BLaER1 (cell line): ENCODE measurements around the gene MOCOS.

ENCODE experiments used
- H3K27ac ChIP-seq: shearing (Covaris generic); formaldehyde crosslinking; 2 replicates; pipeline ENCODE4 v1.8.1; 2022
- H3K27me3 ChIP-seq: shearing (Covaris generic); formaldehyde crosslinking; 2 replicates; pipeline ENCODE4 v1.8.1; 2022
- H3K36me3 ChIP-seq: shearing (Covaris generic); formaldehyde crosslinking; 2 replicates; pipeline ENCODE4 v1.8.1; 2022
- H3K4me1 ChIP-seq: shearing (Covaris generic); formaldehyde crosslinking; 2 replicates; pipeline ENCODE4 v1.8.1; 2022
- H3K4me2 ChIP-seq: shearing (Covaris generic); formaldehyde crosslinking; 2 replicates; pipeline ENCODE4 v1.8.1; 2022
- H3K4me3 ChIP-seq: shearing (Covaris generic); formaldehyde crosslinking; 2 replicates; pipeline ENCODE4 v1.8.1; 2022
- H3K9ac ChIP-seq: shearing (Covaris generic); formaldehyde crosslinking; 2 replicates; pipeline ENCODE4 v1.8.1; 2022
- H3K9me3 ChIP-seq: shearing (Covaris generic); formaldehyde crosslinking; 2 replicates; pipeline ENCODE4 v1.8.1; 2022
- H4K20me1 ChIP-seq: shearing (Covaris generic); formaldehyde crosslinking; 2 replicates; pipeline ENCODE4 v1.8.1; 2022
- Cebpa-rat ChIP-seq: shearing (Covaris generic); IDR thresholded peaks from 2 replicates; pipeline ENCODE4 v1.8.1; 2022

MOCOS gene, protein sequence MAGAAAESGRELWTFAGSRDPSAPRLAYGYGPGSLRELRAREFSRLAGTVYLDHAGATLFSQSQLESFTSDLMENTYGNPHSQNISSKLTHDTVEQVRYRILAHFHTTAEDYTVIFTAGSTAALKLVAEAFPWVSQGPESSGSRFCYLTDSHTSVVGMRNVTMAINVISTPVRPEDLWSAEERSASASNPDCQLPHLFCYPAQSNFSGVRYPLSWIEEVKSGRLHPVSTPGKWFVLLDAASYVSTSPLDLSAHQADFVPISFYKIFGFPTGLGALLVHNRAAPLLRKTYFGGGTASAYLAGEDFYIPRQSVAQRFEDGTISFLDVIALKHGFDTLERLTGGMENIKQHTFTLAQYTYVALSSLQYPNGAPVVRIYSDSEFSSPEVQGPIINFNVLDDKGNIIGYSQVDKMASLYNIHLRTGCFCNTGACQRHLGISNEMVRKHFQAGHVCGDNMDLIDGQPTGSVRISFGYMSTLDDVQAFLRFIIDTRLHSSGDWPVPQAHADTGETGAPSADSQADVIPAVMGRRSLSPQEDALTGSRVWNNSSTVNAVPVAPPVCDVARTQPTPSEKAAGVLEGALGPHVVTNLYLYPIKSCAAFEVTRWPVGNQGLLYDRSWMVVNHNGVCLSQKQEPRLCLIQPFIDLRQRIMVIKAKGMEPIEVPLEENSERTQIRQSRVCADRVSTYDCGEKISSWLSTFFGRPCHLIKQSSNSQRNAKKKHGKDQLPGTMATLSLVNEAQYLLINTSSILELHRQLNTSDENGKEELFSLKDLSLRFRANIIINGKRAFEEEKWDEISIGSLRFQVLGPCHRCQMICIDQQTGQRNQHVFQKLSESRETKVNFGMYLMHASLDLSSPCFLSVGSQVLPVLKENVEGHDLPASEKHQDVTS

GRCh38 chr18:36187193-36187825 is at the start of gene MOCOS:
Gene MOCOS, plus strand, starts transcription at chr18:36187497. Its CDS starts 43 bp downstream, at chr18:36187540.
- H3K9me3 ChIP-seq: no peaks in the 10 kb centered on the region
- peak within 1 kb of the TSS; percentile 25 for H3K9ac ChIP-seq
- no peaks in the 10 kb centered on the region for H4K20me1 ChIP-seq
- H3K4me1 ChIP-seq: peaks cover 16% of the 10 kb centered on the region
- no peak within 1 kb of the TSS for H3K27ac ChIP-seq
- peak within 1 kb of the TSS; percentile 94 for H3K4me2 ChIP-seq
- peaks cover 43% of the 10 kb centered on the region for H3K27me3 ChIP-seq
- peak within 1 kb of the TSS; percentile 71 for H3K4me3 ChIP-seq
- no peaks in the 10 kb centered on the region for H3K36me3 ChIP-seq
- TF ChIP-seq Cebpa-rat: no peak

DNA sequence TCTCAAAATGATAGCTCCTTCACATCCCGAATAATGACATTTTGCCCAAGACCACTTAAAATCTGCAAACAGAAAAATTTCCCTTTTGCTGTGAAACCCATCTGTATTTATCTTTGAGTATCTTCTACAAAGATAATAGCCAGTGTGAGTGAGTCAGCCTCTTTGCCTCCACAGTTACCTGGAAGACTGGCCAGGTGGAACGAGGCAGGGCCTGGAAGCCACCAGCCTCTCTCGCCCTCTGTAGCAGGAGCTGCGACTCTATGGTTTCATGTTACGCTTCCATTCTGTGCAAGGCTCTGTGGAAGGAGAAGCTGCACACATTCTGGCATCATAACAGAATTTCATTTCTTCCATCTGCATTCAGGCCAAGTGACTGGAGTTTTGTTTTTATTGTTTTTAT is 48.1 kb upstream of the MOCOS start:
- H3K27ac ChIP-seq: no peak overlapping the region
- peaks cover 62% of the 10 kb centered on the region for H4K20me1 ChIP-seq
- no peak overlapping the region for H3K9ac ChIP-seq
- H3K4me1 ChIP-seq: no peaks in the 10 kb centered on the region
- no peak overlapping the region for H3K4me2 ChIP-seq
- TF ChIP-seq Cebpa-rat: no peak
- no peaks in the 10 kb centered on the region for H3K9me3 ChIP-seq
- H3K4me3 ChIP-seq: no peak overlapping the region
- H3K36me3 ChIP-seq: peaks cover 90% of the 10 kb centered on the region
- H3K27me3 ChIP-seq: no peaks in the 10 kb centered on the region

- Histone ChIP-seq H3K4me2 (no peak overlapping the region), H3K9me3 (no peaks in the 10 kb centered on the region), H3K4me1 (no peaks in the 10 kb centered on the region), H3K36me3 (peaks cover 97% of the 10 kb centered on the region), H3K9ac (no peak overlapping the region), H3K27me3 (no peaks in the 10 kb centered on the region), H4K20me1 (peaks cover 38% of the 10 kb centered on the region), H3K27ac (no peak overlapping the region), H3K4me3 (no peak overlapping the region)
- TF ChIP-seq Cebpa-rat: no peak
These were observed 45.7 kb upstream of the MOCOS start for GRCh38 chr18:36141576-36141975.

GRCh38 chr18:36142751-36143150 is 44.5 kb upstream of the MOCOS start:
- Histone ChIP-seq H3K27ac (no peak overlapping the region), H3K36me3 (peaks cover 97% of the 10 kb centered on the region)
- no peak for TF ChIP-seq Cebpa-rat

DNA sequence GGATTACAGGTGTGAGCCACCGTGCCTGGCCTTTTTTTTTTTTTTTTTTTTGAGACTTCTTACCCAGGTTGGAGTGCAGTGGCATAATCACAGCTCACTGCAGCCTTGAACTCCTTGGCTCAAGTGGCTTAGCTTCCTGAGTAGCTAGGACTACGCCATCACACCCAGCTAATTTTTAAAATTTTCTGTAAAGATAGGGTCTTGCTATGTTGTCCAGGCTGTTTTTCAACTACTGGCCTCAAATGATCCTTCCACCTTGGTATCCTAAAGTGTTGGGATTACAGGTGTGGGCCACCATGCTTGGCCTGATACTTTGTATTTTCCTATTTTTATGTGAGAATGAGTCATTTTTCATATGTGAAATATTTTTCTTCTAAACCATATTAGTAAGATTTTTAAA is 43.9 kb upstream of the MOCOS start:
- H3K4me1 ChIP-seq: no peaks in the 10 kb centered on the region
- peaks cover 20% of the 10 kb centered on the region for H4K20me1 ChIP-seq
- no peaks in the 10 kb centered on the region for H3K9me3 ChIP-seq
- no peak overlapping the region for H3K4me2 ChIP-seq
- TF ChIP-seq Cebpa-rat: no peak
- H3K27me3 ChIP-seq: no peaks in the 10 kb centered on the region
- H3K27ac ChIP-seq: no peak overlapping the region
- H3K9ac ChIP-seq: no peak overlapping the region
- H3K36me3 ChIP-seq: peaks cover 97% of the 10 kb centered on the region
- no peak overlapping the region for H3K4me3 ChIP-seq

More at GRCh38 chr18:36142751-36143150, 44.5 kb upstream of the MOCOS start:
- H4K20me1 ChIP-seq: peaks cover 27% of the 10 kb centered on the region
- no peaks in the 10 kb centered on the region for H3K4me1 ChIP-seq
- no peaks in the 10 kb centered on the region for H3K27me3 ChIP-seq
- no peak overlapping the region for H3K4me3 ChIP-seq
- H3K9ac ChIP-seq: no peak overlapping the region
- H3K9me3 ChIP-seq: no peaks in the 10 kb centered on the region
- no peak overlapping the region for H3K4me2 ChIP-seq

DNA sequence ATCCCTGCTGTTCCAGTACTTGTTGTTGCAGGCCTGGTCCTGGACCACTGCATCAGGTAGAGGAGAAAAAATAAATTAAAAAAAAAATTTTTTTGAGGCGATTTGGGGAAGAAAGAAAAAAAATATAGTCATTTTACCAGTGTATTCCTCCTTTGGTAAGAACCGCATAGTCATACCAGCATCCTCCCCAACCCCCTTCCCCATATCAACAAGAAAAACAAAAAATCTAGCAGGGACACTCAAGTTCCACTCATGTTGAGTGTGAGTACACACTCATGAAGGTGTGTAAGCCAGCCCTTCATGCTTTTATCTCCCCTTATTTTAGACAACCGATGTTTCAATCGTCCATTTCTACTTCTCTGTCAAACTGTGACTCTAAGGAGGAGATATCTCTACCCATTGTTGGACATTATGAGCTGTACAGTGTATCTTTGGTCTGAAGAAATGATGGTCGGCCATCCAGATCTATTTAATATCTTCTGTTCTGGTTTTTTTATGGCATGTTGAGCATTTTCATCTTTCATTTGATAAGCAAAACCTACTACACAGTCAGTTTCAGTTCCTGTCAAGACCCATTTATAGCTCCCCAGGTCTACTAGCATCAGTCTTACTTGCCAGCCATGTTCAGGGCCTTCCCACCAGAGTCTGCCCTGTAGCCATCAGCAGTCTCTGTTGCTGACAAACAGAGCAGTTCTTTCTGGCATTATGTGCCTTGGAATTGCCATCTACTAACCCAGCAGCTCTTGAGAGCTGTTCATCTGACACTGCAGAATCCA is 37.6 kb upstream of the MOCOS start:
- H3K4me3 ChIP-seq: no peak overlapping the region
- TF ChIP-seq Cebpa-rat: no peak
- H3K27ac ChIP-seq: no peak overlapping the region
- H4K20me1 ChIP-seq: peaks cover 21% of the 10 kb centered on the region; the same call in 1 of the 2 replicates
- no peaks in the 10 kb centered on the region for H3K9me3 ChIP-seq
- no peak overlapping the region for H3K9ac ChIP-seq
- peaks cover 9% of the 10 kb centered on the region; the same call in 1 of the 2 replicates for H3K4me1 ChIP-seq
- H3K27me3 ChIP-seq: no peaks in the 10 kb centered on the region
- H3K4me2 ChIP-seq: 0 out of 2 replicates have a peak overlapping the region, but pooled peaks have one; percentile 11
- peaks cover 100% of the 10 kb centered on the region for H3K36me3 ChIP-seq

GRCh38 chr18:36152781-36153180 is 34.5 kb upstream of the MOCOS start:
- Histone ChIP-seq H3K4me1 (peaks cover 9% of the 10 kb centered on the region; the same call in 1 of the 2 replicates), H3K27ac (no peak overlapping the region), H3K27me3 (no peaks in the 10 kb centered on the region), H3K36me3 (peaks cover 100% of the 10 kb centered on the region), H3K4me2 (no peak overlapping the region), H4K20me1 (peaks cover 27% of the 10 kb centered on the region), H3K9ac (no peak overlapping the region), H3K9me3 (no peaks in the 10 kb centered on the region), H3K4me3 (no peak overlapping the region)
- TF ChIP-seq Cebpa-rat: no peak

DNA sequence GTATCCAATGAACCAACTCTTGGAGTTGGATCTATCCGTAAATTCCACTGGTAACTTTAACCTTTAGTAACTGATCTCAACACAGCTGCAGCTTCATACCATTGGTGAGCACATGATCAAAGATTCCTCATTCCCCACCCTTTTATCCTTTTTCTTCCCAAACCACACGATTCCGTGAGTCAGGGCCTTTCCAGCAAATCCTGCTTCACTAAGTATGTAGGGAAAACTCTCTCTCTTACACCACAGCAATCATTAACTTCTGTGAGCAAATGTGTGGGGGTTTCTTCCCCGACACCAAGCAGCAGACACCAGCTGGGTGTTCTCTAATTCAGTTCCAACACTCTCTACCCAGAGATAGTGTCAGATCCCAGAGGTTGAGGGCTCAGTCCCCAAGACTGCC is 34.1 kb upstream of the MOCOS start:
- no peak overlapping the region for H3K4me2 ChIP-seq

GRCh38 chr18:36153771-36154170 is 33.5 kb upstream of the MOCOS start:
- peaks cover 9% of the 10 kb centered on the region; the same call in 1 of the 2 replicates for H3K4me1 ChIP-seq
- H3K9me3 ChIP-seq: no peaks in the 10 kb centered on the region
- no peak overlapping the region for H3K4me3 ChIP-seq
- H3K4me2 ChIP-seq: no peak overlapping the region
- no peaks in the 10 kb centered on the region for H3K27me3 ChIP-seq
- H4K20me1 ChIP-seq: peaks cover 37% of the 10 kb centered on the region
- no peak overlapping the region for H3K9ac ChIP-seq
- peaks cover 100% of the 10 kb centered on the region for H3K36me3 ChIP-seq
- no peak overlapping the region for H3K27ac ChIP-seq
- TF ChIP-seq Cebpa-rat: no peak

More for the DNA sequence above, 34.1 kb upstream of the MOCOS start:
- Histone ChIP-seq H3K27me3 (no peaks in the 10 kb centered on the region), H3K9me3 (no peaks in the 10 kb centered on the region), H4K20me1 (peaks cover 32% of the 10 kb centered on the region), H3K27ac (no peak overlapping the region), H3K36me3 (peaks cover 100% of the 10 kb centered on the region), H3K9ac (no peak overlapping the region), H3K4me1 (peaks cover 9% of the 10 kb centered on the region; the same call in 1 of the 2 replicates), H3K4me3 (no peak overlapping the region)
- TF ChIP-seq Cebpa-rat: no peak
